Transverse colon (tissue), 4 donors: ENCODE measurements around the gene COMP.

ENCODE experiments used
- CTCF ChIP-seq, 5 experiments: fragments of 200-600 bp in 3 of 5; fragments of 450-650 bp in 2 of 5; sonication (generic) in 3 of 5; IDR thresholded peaks; 1 replicate in 2 of 5; 2 replicates in 3 of 5; pipeline ENCODE4 v1.5.1; 2016 to 2017; ENCODE audit warnings: antibody characterized with exemption in 5 of 5, inconsistent platforms in 3 of 5, mild to moderate bottlenecking in 2 of 5, moderate library complexity in 1 of 5
- POLR2A ChIP-seq: fragments of 450-650 bp; IDR thresholded peaks from one replicate; pipeline ENCODE4 v1.6.1; 2016; ENCODE audit warnings: antibody characterized with exemption, mild to moderate bottlenecking, moderate library complexity
- POLR2AphosphoS5 ChIP-seq, 3 donors: sonication (generic); formaldehyde crosslinking; IDR thresholded peaks; one replicate each; pipeline ENCODE4 v1.6.1; 2016; ENCODE audit warnings: antibody characterized with exemption in 3 of 3

GRCh38 chr19:18800636-18801035 lies 9.5 kb upstream of the COMP start:
- TF ChIP-seq POLR2AphosphoS5 (IDR thresholded peaks at IDR 0.05), result no peak
- no peak for TF ChIP-seq CTCF (IDR thresholded peaks at IDR 0.05)
- TF ChIP-seq POLR2A, result no peak
